Lung (tissue), 12 donors: ENCODE measurements around the gene SSU72. TPM values are rescaled to one million over a fixed set of nuclear protein-coding genes. Genes with fewer than 3 reads are reported as not detected.

ENCODE experiments used
- ATAC-seq: fragments of 200-7000 bp; cut with Tn5 transposase; one replicate; pipeline ENCODE4 v1.9.1; 2020; ENCODE audit warnings: moderate number of reproducible peaks; ENCODE audit not compliant: insufficient read depth, low FRiP score
- DNase-seq, 3 donors: peaks; one replicate each; pipeline ENCODE4 v3.0.0-alpha.2; 2013 to 2017
- H3K27ac ChIP-seq, 2 donors: one replicate each; pipeline ENCODE4 v1.5.1; 2013; ENCODE audit warnings: mild to moderate bottlenecking in 2 of 2, moderate library complexity in 2 of 2, control low read depth in 1 of 2, inconsistent platforms in 1 of 2, low read depth in 1 of 2, low read length in 1 of 2
- H3K27me3 ChIP-seq, 3 donors: one replicate each; pipeline ENCODE4 v1.5.1; 2013; ENCODE audit warnings: low read length in 2 of 3; ENCODE audit not compliant: control insufficient read depth in 3 of 3, insufficient read depth in 3 of 3
- H3K36me3 ChIP-seq, 4 donors: one replicate each; pipeline ENCODE4 v1.5.1; 2013; ENCODE audit warnings: low read length in 4 of 4, mild to moderate bottlenecking in 1 of 4, moderate library complexity in 1 of 4; ENCODE audit not compliant: control insufficient read depth in 4 of 4, insufficient read depth in 4 of 4
- H3K4me1 ChIP-seq, 5 donors: one replicate each; pipeline ENCODE4 v1.5.1; 2013; ENCODE audit warnings: low read length in 5 of 5, mild to moderate bottlenecking in 2 of 5, moderate library complexity in 1 of 5; ENCODE audit not compliant: control insufficient read depth in 5 of 5, insufficient read depth in 5 of 5
- H3K4me3 ChIP-seq: one replicate; pipeline ENCODE4 v1.5.1; 2013; ENCODE audit warnings: mild to moderate bottlenecking, control low read depth, moderate library complexity
- H3K9ac ChIP-seq, 2 donors: one replicate each; pipeline ENCODE4 v1.5.1; 2013; ENCODE audit warnings: low read length in 2 of 2, control low read depth in 1 of 2; ENCODE audit not compliant: insufficient read depth in 1 of 2
- H3K9me3 ChIP-seq, 4 donors: one replicate each; pipeline ENCODE4 v1.5.1; 2013; ENCODE audit warnings: low read length in 3 of 4, mild to moderate bottlenecking in 1 of 4, moderate library complexity in 1 of 4; ENCODE audit not compliant: control insufficient read depth in 4 of 4, insufficient read depth in 3 of 4
- WGBS, 2 donors: extraction: QIAGEN DNeasy Blood & Tissue Kit; methylation state at CpG; one replicate each; pipeline ENCODE4 v1.1.7; 2013; 5-methylcytosine and 5-hydroxymethylcytosine counted together
- polyA plus RNA-seq, 2 donors: library from polyadenylated mRNA; stranded (reverse); fragments of 200-250 nt; gene quantifications; one replicate each; pipeline ENCODE4 v1.2.1, GENCODE V29; 2013
- total RNA-seq, 2 donors: library from RNA; depleted of rRNA in 1 of 2; stranded (reverse); fragments of >200 nt in 1 of 2; gene quantifications; one replicate each; pipeline ENCODE4 v1.2.1, GENCODE V29; 2014 to 2021
- TF ChIP-seq, protein P1 (sequence below): IDR thresholded peaks from 2 replicates; pipeline ENCODE4 v1.5.1; 2012; ENCODE audit warnings: mild to moderate bottlenecking; ENCODE audit errors: control extremely low read depth, extremely low read depth
- donor health status: control.
- donor health status: control.
- donor health status: Bipolar disorder and iron deficiency.
- donor health status: healthy.
- donor health status: DM: yes; HTN: yes; CAD: no.

SSU72 gene
- total and polyA plus RNA-seq, 4 donors: 63.7 to 128 (median 100) TPM

DNA sequence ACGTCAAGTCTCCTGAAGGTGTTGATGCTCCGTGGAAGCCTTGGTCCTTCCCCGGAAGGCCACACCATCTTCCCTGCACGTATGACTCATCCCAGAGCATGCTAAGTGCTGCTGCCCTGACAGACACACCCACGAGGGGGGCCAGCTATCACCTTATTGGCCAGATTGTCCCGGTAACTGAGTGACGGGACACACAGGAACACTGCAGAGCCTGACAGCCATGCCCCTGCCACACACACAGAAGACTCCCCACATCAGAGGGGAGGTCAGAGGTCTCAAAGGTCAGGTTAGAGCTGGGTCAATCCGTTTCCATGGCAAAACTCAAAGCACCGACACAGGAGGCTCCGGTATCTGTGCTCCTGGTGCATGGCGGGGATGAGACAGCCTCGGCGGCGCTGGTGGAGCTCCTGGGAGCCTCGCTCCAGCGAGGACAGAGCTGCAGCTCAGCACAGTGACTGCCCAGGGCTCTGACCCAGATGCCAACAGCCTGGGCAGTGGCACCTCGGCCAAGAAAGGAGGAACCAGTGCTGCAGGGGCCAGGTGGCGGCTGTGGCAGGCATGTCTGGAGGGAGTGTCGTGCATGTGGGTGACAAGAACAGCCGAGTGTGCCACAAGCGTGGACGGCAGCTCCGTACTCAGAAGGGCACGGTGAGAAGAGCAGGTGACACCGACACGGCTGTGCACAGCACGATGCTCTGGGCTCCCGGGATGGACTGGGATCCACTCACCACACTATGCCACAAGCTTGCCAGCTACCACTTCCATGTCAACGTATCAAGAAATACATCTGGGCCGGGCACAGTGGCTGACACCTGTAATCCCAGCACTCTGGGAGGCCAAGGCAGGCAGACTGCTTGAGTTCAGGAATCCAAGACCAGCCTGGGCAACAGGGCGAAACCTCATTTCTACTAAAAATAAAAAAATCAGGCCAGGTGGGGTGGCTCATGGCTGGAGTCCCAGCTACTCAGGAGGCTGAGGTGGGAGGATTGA, 19.4 kb downstream of the SSU72 start:
- no peak overlapping the region for H3K4me3 ChIP-seq
- WGBS, 2 donors: 80 to 86% methylated on average over 31 of the region's 31 CpGs
- DNase-seq: no peak
- TF ChIP-seq, protein P1, sequence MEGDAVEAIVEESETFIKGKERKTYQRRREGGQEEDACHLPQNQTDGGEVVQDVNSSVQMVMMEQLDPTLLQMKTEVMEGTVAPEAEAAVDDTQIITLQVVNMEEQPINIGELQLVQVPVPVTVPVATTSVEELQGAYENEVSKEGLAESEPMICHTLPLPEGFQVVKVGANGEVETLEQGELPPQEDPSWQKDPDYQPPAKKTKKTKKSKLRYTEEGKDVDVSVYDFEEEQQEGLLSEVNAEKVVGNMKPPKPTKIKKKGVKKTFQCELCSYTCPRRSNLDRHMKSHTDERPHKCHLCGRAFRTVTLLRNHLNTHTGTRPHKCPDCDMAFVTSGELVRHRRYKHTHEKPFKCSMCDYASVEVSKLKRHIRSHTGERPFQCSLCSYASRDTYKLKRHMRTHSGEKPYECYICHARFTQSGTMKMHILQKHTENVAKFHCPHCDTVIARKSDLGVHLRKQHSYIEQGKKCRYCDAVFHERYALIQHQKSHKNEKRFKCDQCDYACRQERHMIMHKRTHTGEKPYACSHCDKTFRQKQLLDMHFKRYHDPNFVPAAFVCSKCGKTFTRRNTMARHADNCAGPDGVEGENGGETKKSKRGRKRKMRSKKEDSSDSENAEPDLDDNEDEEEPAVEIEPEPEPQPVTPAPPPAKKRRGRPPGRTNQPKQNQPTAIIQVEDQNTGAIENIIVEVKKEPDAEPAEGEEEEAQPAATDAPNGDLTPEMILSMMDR: no peak
- ATAC-seq: peak; percentile 44
- no peaks in the 10 kb centered on the region for H3K27me3 ChIP-seq
- H3K36me3 ChIP-seq: peaks cover 0 to 6% (median 0%) of the 10 kb centered on the region in 4 donors
- H3K9ac ChIP-seq: no peak overlapping the region
- H3K27ac ChIP-seq: peak overlapping the region in 1 of 2 donors; percentile 7
- no peaks in the 10 kb centered on the region for H3K9me3 ChIP-seq
- H3K4me1 ChIP-seq: peaks cover 0 to 6% (median 0%) of the 10 kb centered on the region in 5 donors

DNA sequence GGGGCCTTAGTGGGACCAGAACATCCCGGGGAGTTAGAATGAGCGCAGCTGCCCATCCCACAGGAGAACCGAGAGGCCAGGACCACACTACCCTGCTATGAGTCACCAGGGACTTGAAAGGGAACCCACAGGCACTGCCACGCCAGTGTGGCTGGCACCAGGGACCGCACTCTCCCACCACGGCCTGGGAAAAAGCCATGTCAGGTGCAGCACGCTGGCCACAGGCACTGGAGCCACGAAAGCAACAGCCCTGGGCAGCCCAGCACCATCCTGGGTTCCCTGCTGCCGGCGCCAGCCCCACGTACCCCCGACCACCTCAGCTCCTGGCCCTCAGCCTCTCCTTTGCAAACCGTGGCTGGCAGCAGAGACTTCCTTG, 20.1 kb downstream of the SSU72 start:
- H3K4me3 ChIP-seq: no peak overlapping the region
- TF ChIP-seq, protein P1: no peak
- 79 to 96% methylated on average over 13 of the region's 13 CpGs for WGBS, 2 donors
- H3K36me3 ChIP-seq: peaks cover 0 to 4% (median 0%) of the 10 kb centered on the region in 4 donors
- no peak overlapping the region for H3K9ac ChIP-seq
- H3K27me3 ChIP-seq: no peaks in the 10 kb centered on the region
- peak overlapping the region in 1 of 2 donors; percentile 29 for H3K27ac ChIP-seq
- DNase-seq (no peak), ATAC-seq (no peak)
- peaks cover 0 to 6% (median 0%) of the 10 kb centered on the region in 5 donors for H3K4me1 ChIP-seq
- no peaks in the 10 kb centered on the region for H3K9me3 ChIP-seq

DNA sequence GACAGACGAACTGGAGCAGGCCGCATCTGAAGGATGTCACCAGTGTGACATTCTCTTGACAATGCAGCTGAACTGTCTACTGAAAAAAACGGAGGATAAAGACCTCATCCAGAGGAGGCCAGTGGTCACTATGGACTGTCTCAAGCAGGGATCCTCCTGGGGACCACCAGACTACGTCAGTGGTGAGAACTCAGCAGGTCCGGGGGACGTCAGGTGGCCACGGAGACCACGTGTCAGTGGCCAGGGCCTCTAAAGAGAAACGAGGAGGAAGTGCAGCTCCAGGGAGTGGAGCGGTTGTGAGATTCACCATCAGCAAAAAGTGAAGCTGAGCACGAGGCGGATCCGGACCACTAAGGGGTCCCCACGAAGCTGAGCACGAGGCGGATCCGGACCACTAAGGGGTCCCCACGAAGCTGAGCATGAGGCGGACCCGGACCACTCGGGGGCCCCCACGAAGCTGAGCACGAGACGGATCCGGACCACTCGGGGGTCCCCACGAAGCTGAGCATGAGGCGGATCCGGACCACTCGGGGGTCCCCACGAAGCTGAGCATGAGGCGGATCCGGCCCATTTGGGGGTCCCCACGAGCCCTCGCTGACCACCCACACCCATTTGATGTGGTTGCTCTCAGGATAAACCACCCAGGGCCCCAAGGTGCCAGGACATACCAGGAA, 20.7 kb downstream of the SSU72 start:
- peaks cover 0 to 6% (median 0%) of the 10 kb centered on the region in 5 donors for H3K4me1 ChIP-seq
- no peak overlapping the region for H3K4me3 ChIP-seq
- TF ChIP-seq, protein P1: no peak
- H3K27ac ChIP-seq: no peak overlapping the region
- H3K36me3 ChIP-seq: peaks cover 0 to 4% (median 0%) of the 10 kb centered on the region in 4 donors
- H3K9ac ChIP-seq: no peak overlapping the region
- ATAC-seq (no peak), DNase-seq (no peak)
- H3K27me3 ChIP-seq: no peaks in the 10 kb centered on the region
- no peaks in the 10 kb centered on the region for H3K9me3 ChIP-seq
- WGBS, 2 donors: 88% methylated on average over 35 of the region's 35 CpGs
